Measurements from ENCODE around the gene PPP4R1.

PPP4R1 gene

GRCh38 chr18:9630444-9630843 lies 16.1 kb upstream of the PPP4R1 start:
- no peak for DNase-seq (ENCODE audit: low read depth, low spot score)
- CTCF ChIA-PET: interaction anchor here (0.8 kb wide), 1 partner anchor 17 kb away, joined by 3 read pairs; no protein-coding TSS in a partner anchor
- no peak overlapping the region for H3K4me3 ChIP-seq (ENCODE audit: low read depth, low read length)
- TF ChIP-seq CTCF (IDR thresholded peaks at IDR 0.05; ENCODE audit: insufficient read depth, low read length, missing control alignments): no peak
- POLR2A ChIA-PET: no interaction called here

GRCh38 chr18:9629709-9630108 lies 15.3 kb upstream of the PPP4R1 start:
- H3K4me3 ChIP-seq (ENCODE audit: low read depth, low read length): no peak overlapping the region
- no peak for DNase-seq (ENCODE audit: low read depth, low spot score)
- POLR2A ChIA-PET: no interaction called here

GRCh38 chr18:9628984-9629383 lies 14.6 kb upstream of the PPP4R1 start:
- ChIA-PET POLR2A (no interaction called here), CTCF (no interaction called here)
- DNase-seq (ENCODE audit: low read depth, low spot score): no peak
- TF ChIP-seq CTCF (IDR thresholded peaks at IDR 0.05; ENCODE audit: insufficient read depth, low read length, missing control alignments): no peak
- H3K4me3 ChIP-seq (ENCODE audit: low read depth, low read length): no peak overlapping the region

More at GRCh38 chr18:9629709-9630108, 15.3 kb upstream of the PPP4R1 start:
- TF ChIP-seq CTCF (IDR thresholded peaks at IDR 0.05; ENCODE audit: insufficient read depth, low read length, missing control alignments): no peak
- CTCF ChIA-PET: interaction anchor here (0.8 kb wide), 1 partner anchor 16 kb away, joined by 3 read pairs; no protein-coding TSS in a partner anchor

- ChIA-PET CTCF (interaction anchor here (0.5 to 1.9 kb wide), 8 partner anchors 12 to 323 kb away, joined by 3 to 6 read pairs (median 4); no protein-coding TSS in a partner anchor), POLR2A (no interaction called here)
- no peak for DNase-seq (ENCODE audit: low read depth, low spot score)
- H3K4me3 ChIP-seq (ENCODE audit: low read depth, low read length): no peak overlapping the region
- TF ChIP-seq CTCF (IDR thresholded peaks at IDR 0.05; ENCODE audit: insufficient read depth, low read length, missing control alignments): no peak
Measured at GRCh38 chr18:9627642-9628041, 13.3 kb upstream of the PPP4R1 start.

- ChIA-PET CTCF (interaction anchor here (0.8 to 1.1 kb wide), 4 partner anchors 11 to 61 kb away, joined by 3 read pairs; no protein-coding TSS in a partner anchor), POLR2A (interaction anchor here (0.7 kb wide), 1 partner anchor 238 kb away, joined by 3 read pairs; no protein-coding TSS in a partner anchor)
- DNase-seq (ENCODE audit: low read depth, low spot score): no peak
- TF ChIP-seq CTCF (IDR thresholded peaks at IDR 0.05; ENCODE audit: insufficient read depth, low read length, missing control alignments): no peak
- no peak overlapping the region for H3K4me3 ChIP-seq (ENCODE audit: low read depth, low read length)
Measured at GRCh38 chr18:9619990-9620389, 5.6 kb upstream of the PPP4R1 start.

GRCh38 chr18:9619545-9619944 lies 5.2 kb upstream of the PPP4R1 start:
- ChIA-PET POLR2A (interaction anchor here (0.7 kb wide), 1 partner anchor 238 kb away, joined by 3 read pairs; no protein-coding TSS in a partner anchor), CTCF (interaction anchor here (0.8 to 1.0 kb wide), 2 partner anchors 42 to 44 kb away, joined by 3 read pairs; no protein-coding TSS in a partner anchor)
- no peak for DNase-seq (ENCODE audit: low read depth, low spot score)
- H3K4me3 ChIP-seq (ENCODE audit: low read depth, low read length): no peak overlapping the region
- TF ChIP-seq CTCF (IDR thresholded peaks at IDR 0.05; ENCODE audit: insufficient read depth, low read length, missing control alignments): no peak

All from AG04449 (cell line).